ENCODE measurements around the gene PECR. TPM values are rescaled to one million over a fixed set of nuclear protein-coding genes. Genes with fewer than 3 reads are reported as not detected.

The PECR gene
- total and polyA plus RNA-seq, 2 of the 13 experiments (the other 11 are each of a cell fraction or from before 2014, with no cell fraction given), result 151 to 153 TPM

- TF ChIP-seq DMTF1 (CRISPR knock-in tag; IDR thresholded peaks at IDR 0.05) (no peak), SKIL (CRISPR knock-in tag; IDR thresholded peaks at IDR 0.05; ENCODE audit: borderline replicate concordance) (no peak), ZNF670 (CRISPR knock-in tag; IDR thresholded peaks at IDR 0.05; ENCODE audit: borderline replicate concordance) (no peak), ARHGAP35 (CRISPR knock-in tag; IDR thresholded peaks at IDR 0.05; ENCODE audit: borderline replicate concordance) (no peak), ZNF484 (CRISPR knock-in tag; IDR thresholded peaks at IDR 0.05; ENCODE audit: borderline replicate concordance, low read depth) (no peak), LBX2 (CRISPR knock-in tag; IDR thresholded peaks at IDR 0.05; ENCODE audit: borderline replicate concordance) (no peak), PCBP1 (IDR thresholded peaks at IDR 0.05; ENCODE audit: borderline replicate concordance, low read depth, low read length) (no peak), DMAP1 (CRISPR knock-in tag; IDR thresholded peaks at IDR 0.05) (peak; percentile 92), GRHL1 (CRISPR knock-in tag; conservative IDR thresholded peaks at IDR 0.05) (no peak), MATR3 (CRISPR knock-in tag; IDR thresholded peaks at IDR 0.05) (no peak), ZNF552 (CRISPR knock-in tag; IDR thresholded peaks at IDR 0.05; ENCODE audit: borderline replicate concordance) (no peak)
- TF ChIP-seq, protein P1, sequence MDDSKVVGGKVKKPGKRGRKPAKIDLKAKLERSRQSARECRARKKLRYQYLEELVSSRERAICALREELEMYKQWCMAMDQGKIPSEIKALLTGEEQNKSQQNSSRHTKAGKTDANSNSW (CRISPR knock-in tag; IDR thresholded peaks at IDR 0.05; ENCODE audit: borderline replicate concordance), result no peak
Measured at GRCh38 chr2:216114714-216115531, 33.3 kb upstream of the PECR start (continued).
